Measurements from ENCODE around the gene PRKCE.

The PRKCE gene

GRCh38 chr2:46163804-46164528 is 512.5 kb downstream of the PRKCE start:
- DNase-seq, result no peak

DNA sequence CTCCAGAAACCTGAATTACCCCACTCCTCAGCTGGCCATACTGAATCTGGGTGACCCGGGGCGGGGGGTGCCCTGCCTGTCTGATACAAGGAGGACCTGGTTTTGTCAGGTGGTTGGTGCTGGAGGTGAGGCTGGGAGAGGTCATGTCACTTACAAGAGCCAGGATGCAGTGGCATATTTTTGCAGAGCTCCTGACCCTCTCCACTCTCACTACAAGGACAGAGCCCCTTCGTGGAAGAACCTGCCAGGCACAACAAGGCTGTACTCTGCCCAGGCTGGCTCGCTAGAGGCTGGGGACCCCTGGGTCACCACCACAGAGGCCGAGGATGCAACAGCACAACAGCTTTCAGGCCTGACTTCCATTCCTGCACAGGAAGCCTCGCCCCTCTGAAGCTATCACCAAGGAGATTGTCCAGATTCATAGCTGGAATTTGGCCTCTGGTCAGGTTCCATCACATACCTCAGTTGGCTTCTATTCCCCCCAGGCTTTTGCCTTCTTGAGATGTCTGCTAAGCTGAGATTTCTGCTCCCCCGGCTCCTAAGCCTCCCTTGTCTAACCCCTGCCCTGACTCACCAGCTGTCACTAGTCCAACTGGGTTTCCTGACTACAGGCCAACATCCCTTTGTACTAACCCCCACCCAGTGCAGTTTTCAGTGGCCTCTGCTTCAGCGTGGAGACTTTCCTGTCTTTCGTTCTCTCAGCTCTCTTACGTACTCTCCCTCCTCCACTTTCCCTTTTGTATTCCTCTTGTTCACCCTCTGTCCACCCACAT is 513.2 kb downstream of the PRKCE start:
- DNase-seq, result no peak

DNA sequence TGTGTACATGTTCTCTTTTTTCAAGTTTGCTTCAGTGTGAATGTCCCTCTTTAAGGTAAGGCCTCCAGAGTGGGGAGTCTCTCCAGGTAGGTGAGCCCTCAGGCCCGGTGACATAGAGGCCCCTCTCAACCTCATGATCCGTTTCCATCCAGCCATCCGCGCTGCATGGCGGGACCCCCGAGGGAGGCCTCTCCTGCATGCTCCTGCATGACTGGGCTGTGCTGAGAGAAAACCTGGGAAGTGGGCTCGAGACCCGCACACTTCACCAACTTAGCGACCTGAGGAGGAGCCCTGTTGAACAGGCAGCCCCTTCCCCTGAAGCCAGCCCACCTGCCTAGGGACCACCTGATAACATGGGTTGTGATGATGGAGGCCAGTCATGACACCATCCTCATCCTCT is 514.4 kb downstream of the PRKCE start:
- no peak for DNase-seq

- DNase-seq, result no peak
Measured at GRCh38 chr2:46167406-46167805, 515.9 kb downstream of the PRKCE start.

DNA sequence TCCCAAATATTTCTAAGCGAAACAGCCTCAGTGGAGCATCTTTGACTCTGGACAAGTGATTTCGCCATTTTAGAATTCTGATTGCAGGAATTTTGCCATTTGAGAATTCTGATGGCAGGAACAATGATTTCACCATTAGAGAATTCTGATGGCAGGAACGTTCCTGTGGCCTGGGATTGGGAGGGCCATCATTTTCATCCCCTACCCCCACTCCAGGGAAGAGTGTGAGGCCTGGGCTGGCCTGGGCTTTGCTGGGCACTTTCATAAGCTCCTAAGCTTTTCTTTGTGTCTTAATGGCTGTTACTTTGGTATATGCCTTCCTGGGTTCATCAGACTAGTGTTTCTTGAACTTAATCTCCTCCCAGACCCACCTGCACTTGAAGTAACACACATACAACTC is 516.4 kb downstream of the PRKCE start:
- DNase-seq, result no peak

DNA sequence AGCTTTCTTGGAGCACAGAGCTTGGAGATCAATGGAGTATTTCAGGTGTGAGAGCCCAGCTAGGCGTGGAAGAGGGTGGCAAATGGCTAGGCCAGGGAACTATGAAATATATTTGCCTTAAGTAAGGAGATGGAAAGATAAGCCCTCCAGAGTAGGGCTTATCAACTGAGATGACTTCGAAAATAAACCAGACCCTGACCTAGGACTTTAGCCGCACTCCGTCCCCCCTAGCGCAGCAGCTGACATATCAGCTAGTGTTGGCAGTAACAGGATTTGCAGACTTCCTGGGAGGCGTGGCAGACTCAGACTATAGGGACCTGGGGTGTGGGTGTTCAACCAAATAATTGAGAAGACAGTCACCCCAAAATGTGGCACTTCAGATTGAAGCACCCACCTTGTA is 518.0 kb downstream of the PRKCE start:
- no peak for DNase-seq

GRCh38 chr2:46170026-46170425 is 518.6 kb downstream of the PRKCE start:
- DNase-seq, result no peak

DNA sequence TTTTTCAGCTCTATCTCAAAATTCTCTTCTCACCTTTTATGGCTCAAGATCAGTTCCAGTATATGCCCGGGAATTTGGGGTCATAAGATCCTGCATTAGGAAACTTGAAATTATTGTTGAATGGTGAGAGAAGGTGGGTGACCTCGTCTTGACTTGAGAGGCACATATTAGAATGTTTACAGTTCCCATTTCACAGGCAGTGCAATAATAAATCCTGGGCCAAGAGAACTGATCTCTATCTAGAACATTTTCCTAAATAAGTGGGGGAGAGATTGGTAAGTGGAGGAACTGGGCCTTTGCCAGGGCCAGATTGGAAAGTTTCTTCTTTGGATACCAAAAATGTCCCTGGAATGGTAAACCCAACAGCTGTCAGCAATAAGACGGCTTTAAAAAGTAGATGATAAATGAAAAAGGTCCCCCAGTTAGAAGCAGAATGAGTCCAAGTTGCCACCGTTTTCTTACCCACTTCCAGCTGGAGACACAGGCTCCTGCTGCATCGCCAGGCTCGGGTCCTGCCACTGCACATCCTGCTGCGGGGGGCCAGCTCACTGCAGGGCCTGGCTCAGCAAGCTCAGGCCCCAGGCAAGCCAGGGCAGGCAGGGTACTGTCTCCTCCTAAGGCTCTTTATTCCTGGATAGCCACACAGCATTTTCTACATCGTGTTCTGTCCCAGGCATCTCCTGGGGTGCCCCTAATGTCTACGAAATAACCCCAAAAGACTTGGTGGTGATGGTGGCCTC is 519.3 kb downstream of the PRKCE start:
- DNase-seq, result no peak

- DNase-seq, result no peak
Measured at GRCh38 chr2:46171411-46171953, 520.0 kb downstream of the PRKCE start.

DNA sequence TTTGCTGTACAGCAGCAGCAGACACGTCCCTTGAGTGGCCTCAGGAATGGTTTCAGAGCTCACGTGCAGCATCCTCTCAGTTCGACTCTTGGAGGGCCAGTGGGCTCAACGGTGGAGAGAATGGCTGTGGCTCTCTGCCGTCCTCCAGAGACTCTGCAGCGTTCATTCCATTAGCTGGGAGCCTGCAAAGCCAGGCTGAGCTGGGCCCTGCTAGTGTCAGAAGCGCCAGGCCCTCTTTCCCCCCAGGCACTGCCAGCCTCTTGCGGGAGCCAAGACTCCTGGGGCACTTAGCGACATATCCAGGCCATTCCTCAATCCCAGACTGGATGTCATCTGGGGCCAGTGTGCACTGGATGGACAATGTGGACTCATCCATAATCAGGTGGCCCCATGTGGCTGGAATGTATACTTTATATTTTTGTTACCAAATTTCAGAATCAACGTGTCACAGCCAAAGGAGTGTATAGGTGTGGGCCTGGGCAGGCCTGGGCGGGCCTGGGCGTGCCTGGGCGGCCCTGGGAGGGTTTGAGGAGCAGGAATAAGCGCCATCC is 520.6 kb downstream of the PRKCE start:
- no peak for DNase-seq

GRCh38 chr2:46173030-46173429 is 521.6 kb downstream of the PRKCE start:
- no peak for DNase-seq

DNA sequence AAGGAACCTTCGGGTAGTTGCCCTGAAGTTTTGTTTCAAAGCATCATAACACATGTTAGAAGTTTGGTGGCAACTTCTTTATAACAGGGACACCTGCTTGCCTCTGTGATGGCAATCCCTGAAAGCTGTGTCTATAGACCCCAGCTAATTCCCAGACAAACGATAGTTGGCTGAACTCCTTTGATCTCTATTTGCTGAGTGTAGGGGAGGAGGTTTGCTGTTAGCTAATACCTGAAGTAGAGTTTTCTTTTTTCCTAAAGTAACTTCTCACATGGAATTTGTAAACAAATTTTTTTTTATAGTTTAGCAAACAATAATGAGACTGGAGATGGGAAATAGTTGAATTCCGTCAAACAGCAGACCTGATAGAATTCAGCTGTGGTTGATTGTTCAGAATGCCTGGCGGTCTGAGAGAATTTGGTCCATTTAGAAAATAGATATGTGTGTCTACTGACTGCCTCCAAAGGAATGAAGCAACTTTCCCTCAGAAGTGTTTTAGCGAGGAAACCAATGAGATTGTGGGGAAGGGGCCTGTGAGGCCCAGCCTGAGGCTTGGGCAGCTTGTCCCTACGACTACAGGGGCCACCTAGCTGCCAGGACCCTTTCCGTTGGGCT is 522.3 kb downstream of the PRKCE start:
- DNase-seq, result no peak

DNA sequence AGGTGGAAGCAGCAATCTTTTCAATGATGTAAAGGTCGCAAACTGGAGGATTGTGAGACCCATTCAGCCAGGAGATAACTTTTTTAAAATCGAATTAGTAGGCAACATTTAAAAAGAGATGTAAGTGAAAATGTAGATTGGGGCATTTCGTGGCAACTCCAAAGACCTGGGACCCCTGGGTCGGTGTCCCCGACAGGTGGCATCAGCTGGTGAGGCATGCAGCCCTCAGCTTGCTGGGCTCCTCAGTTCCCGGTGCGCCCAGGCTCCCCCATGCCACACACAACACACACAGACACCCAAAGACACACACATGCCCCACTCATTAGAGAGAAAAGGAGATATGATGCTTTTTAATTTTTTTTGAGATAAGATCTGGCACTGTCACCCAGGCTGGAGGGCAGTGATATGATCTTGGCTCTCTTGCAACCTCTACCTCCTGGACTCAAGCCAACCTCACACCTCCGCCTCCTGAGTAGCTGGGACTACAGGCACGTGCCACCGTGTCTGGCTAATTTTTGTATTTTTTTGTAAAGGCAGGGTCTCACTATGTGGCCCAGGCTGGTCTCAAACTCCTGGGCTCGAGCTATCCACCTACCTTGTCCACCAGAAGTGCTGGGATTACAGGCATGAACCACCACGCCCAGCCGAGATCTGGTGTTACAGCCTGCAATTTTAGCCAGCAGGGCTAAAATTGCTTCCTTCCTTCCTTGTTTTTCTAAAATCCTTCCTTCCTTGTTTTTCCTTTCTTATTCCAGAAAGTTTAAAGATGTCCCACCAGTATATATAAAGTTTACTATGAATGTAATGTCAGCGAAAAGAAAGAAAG is 523.1 kb downstream of the PRKCE start:
- no peak for DNase-seq

- no peak for DNase-seq
Measured at GRCh38 chr2:46175419-46175818, 523.9 kb downstream of the PRKCE start.

DNA sequence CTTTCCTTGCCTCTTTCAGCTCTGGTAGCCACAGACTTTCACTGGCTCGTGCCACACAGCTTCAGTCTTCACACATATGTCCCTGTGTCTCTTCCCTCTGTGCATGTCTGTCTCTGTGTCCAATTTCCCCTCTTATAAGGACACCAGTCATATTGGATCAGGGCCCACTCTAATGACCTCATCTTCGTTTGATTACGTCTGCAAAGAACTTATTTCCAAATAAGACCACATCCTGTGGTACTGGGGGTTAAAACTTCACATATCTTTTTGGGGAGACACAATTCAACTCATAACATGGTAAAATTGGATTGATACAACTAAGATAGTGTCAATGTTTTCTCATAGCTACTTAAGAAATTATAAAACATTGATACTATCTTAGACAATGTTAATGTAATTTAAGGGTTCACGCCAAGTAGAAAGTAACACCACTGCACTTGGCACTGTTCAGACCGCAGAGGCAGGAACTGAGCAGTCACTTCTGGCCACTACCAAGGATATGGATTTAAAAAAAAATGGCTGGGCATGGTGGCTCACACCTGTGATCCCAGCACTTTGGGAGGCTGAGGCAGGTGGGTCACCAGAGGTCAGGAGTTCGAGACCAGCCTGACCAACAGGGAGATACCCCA is 526.1 kb downstream of the PRKCE start:
- DNase-seq, result no peak

- DNase-seq, result no peak
Measured at GRCh38 chr2:46179037-46179621, 527.7 kb downstream of the PRKCE start.

GRCh38 chr2:46180189-46180588 is 528.7 kb downstream of the PRKCE start:
- no peak for DNase-seq

- DNase-seq, result no peak
Measured at GRCh38 chr2:46181306-46181705, 529.8 kb downstream of the PRKCE start.

GRCh38 chr2:46181789-46182530 is 530.5 kb downstream of the PRKCE start:
- DNase-seq, result no peak

- no peak for DNase-seq
Measured at GRCh38 chr2:46183426-46183825, 532.0 kb downstream of the PRKCE start.

Measured in NCI-H2029 treated with DMSO at 0.1 percent for 48 hours (cell line).